MCF 10A (cell line): Measurements from ENCODE around the gene NUAK2. TPM values are rescaled to one million over a fixed set of nuclear protein-coding genes. Genes with fewer than 3 reads are reported as not detected.

ENCODE experiments used
- BruUV-seq: library from RNA; stranded (reverse); fragments of 400-500 nt; replicated peaks from 2 replicates; lab custom pipeline; 2021; lab: Mats Ljungman, UMichigan
- CTCF ChIA-PET: fragments of 300-600 bp; sonication (Branson Sonifier 250); formaldehyde crosslinking; extraction: SDS; loops from one replicate; lab custom pipeline; 2021; ENCODE audit warnings: antibody characterized with exemption, inconsistent platforms; lab: Yijun Ruan, JAX
- POLR2A ChIA-PET: fragments of 300-600, 350-650 bp; sonication (Branson Sonifier 250); formaldehyde crosslinking; extraction: SDS; loops from one replicate; lab custom pipeline; 2020; ENCODE audit warnings: antibody characterized with exemption, inconsistent platforms; lab: Yijun Ruan, JAX
- DNase-seq: peaks from one replicate; pipeline ENCODE4 v3.0.0-alpha.2; 2018; ENCODE audit not compliant: unreplicated experiment
- H3K27ac Mint-ChIP-seq: one replicate; pipeline ENCODE4 v1.8.0; 2022; ENCODE audit warnings: mild to moderate bottlenecking, low read depth, mixed read lengths; ENCODE audit not compliant: unreplicated experiment
- H3K27me3 Mint-ChIP-seq: one replicate; pipeline ENCODE4 v1.8.0; 2022; ENCODE audit warnings: mixed read lengths; ENCODE audit not compliant: insufficient read depth, unreplicated experiment
- H3K36me3 Mint-ChIP-seq: one replicate; pipeline ENCODE4 v1.8.0; 2022; ENCODE audit warnings: mild to moderate bottlenecking, moderate library complexity, mixed read lengths; ENCODE audit not compliant: insufficient read depth, unreplicated experiment
- H3K4me1 Mint-ChIP-seq: one replicate; pipeline ENCODE4 v1.8.0; 2022; ENCODE audit warnings: mixed read lengths; ENCODE audit not compliant: insufficient read depth, unreplicated experiment
- H3K4me3 Mint-ChIP-seq: one replicate; pipeline ENCODE4 v1.8.0; 2022; ENCODE audit warnings: mild to moderate bottlenecking, moderate library complexity, mixed read lengths; ENCODE audit not compliant: unreplicated experiment
- H3K9me3 Mint-ChIP-seq: one replicate; pipeline ENCODE4 v1.8.0; 2022; ENCODE audit warnings: mixed read lengths; ENCODE audit not compliant: unreplicated experiment
- CTCF ChIP-seq: fragments of 200-600 bp; IDR thresholded peaks from one replicate; pipeline ENCODE4 v1.8.0; 2022; ENCODE audit warnings: antibody characterized with exemption, mild to moderate bottlenecking; ENCODE audit not compliant: unreplicated experiment
- intact Hi-C: fragments of 100-400 bp; cut with micrococcal nuclease; formaldehyde crosslinking; loops from 2 replicates; pipeline ENCODE4 v1.14.1; 2022
- total RNA-seq: library from RNA; stranded (reverse); gene quantifications from 2 replicates; pipeline ENCODE4 v1.2.3, GENCODE V29; 2022

The NUAK2 gene
- total RNA-seq, 1 experiment from 2014 or later = 6.0 TPM

GRCh38 chr1:205259998-205260397 is 61.5 kb downstream of the NUAK2 start:
- TF ChIP-seq CTCF = no peak
- no TSS peak for BruUV-seq
- CTCF ChIA-PET = interaction anchor here (0.6 to 14.4 kb wide), 20 partner anchors 14 to 452 kb away, joined by 3 to 487 read pairs (median 14); partner anchors contain the start of genes RBBP5 and TMCC2
- H3K4me3 Mint-ChIP-seq = no peak overlapping the region
- DNase-seq = no peak
- H3K36me3 Mint-ChIP-seq = no peaks in the 10 kb centered on the region
- no peaks in the 10 kb centered on the region for H3K27me3 Mint-ChIP-seq
- H3K27ac Mint-ChIP-seq = peak overlapping the region; percentile 90
- POLR2A ChIA-PET = interaction anchor here (0.8 to 7.9 kb wide), 7 partner anchors 11 to 195 kb away, joined by 3 to 121 read pairs (median 3); partner anchors contain the start of genes RBBP5 and TMCC2
- H3K4me1 Mint-ChIP-seq = peaks cover 34% of the 10 kb centered on the region
- intact Hi-C loops = loop anchor here (10.0 kb wide), 1 partner anchor 695 kb away; no protein-coding TSS in a partner anchor
- no peaks in the 10 kb centered on the region for H3K9me3 Mint-ChIP-seq

GRCh38 chr1:205259324-205259832 is 62.2 kb downstream of the NUAK2 start:
- POLR2A ChIA-PET = interaction anchor here (0.8 to 7.9 kb wide), 8 partner anchors 12 to 195 kb away, joined by 3 to 121 read pairs (median 3); partner anchors contain the start of gene TMCC2
- Mint-ChIP-seq H3K9me3 (no peaks in the 10 kb centered on the region), H3K27me3 (no peaks in the 10 kb centered on the region), H3K27ac (peak overlapping the region; percentile 90), H3K36me3 (no peaks in the 10 kb centered on the region), H3K4me1 (peaks cover 34% of the 10 kb centered on the region), H3K4me3 (no peak overlapping the region)
- intact Hi-C loops = loop anchor here (10.0 kb wide), 1 partner anchor 695 kb away; no protein-coding TSS in a partner anchor
- no TSS peak for BruUV-seq
- DNase-seq = peak; percentile 52
- CTCF ChIA-PET = interaction anchor here (0.6 to 14.4 kb wide), 19 partner anchors 15 to 725 kb away, joined by 3 to 487 read pairs (median 18); partner anchors contain the start of genes RBBP5 and TMCC2
- TF ChIP-seq CTCF = no peak

- H3K27me3 Mint-ChIP-seq = no peaks in the 10 kb centered on the region
- ChIA-PET POLR2A (interaction anchor here (0.6 to 7.9 kb wide), 8 partner anchors 13 to 128 kb away, joined by 3 to 121 read pairs (median 3); partner anchors contain the start of gene TMCC2), CTCF (interaction anchor here (0.7 to 14.4 kb wide), 20 partner anchors 16 to 724 kb away, joined by 3 to 487 read pairs (median 14); partner anchors contain the start of genes RBBP5 and TMCC2)
- no peaks in the 10 kb centered on the region for H3K36me3 Mint-ChIP-seq
- peak; percentile 96 for DNase-seq
- H3K4me1 Mint-ChIP-seq = peaks cover 34% of the 10 kb centered on the region
- H3K27ac Mint-ChIP-seq = peak overlapping the region; percentile 90
- H3K9me3 Mint-ChIP-seq = no peaks in the 10 kb centered on the region
- H3K4me3 Mint-ChIP-seq = no peak overlapping the region
- no TSS peak for BruUV-seq
- no peak for TF ChIP-seq CTCF
- intact Hi-C loops = loop anchor here (10.0 kb wide), 1 partner anchor 694 kb away; no protein-coding TSS in a partner anchor
Observed at GRCh38 chr1:205258719-205259118, 62.8 kb downstream of the NUAK2 start.

- no peaks in the 10 kb centered on the region for H3K9me3 Mint-ChIP-seq
- intact Hi-C loops = loop anchor here (10.0 kb wide), 1 partner anchor 693 kb away; no protein-coding TSS in a partner anchor
- H3K4me3 Mint-ChIP-seq = no peak overlapping the region
- TF ChIP-seq CTCF = no peak
- no peaks in the 10 kb centered on the region for H3K36me3 Mint-ChIP-seq
- ChIA-PET CTCF (interaction anchor here (0.6 to 14.4 kb wide), 22 partner anchors 16 to 451 kb away, joined by 3 to 487 read pairs (median 12); partner anchors contain the start of genes RBBP5 and TMCC2), POLR2A (interaction anchor here (0.6 to 7.9 kb wide), 5 partner anchors 13 to 128 kb away, joined by 3 to 121 read pairs (median 3); partner anchors contain the start of gene TMCC2)
- H3K27ac Mint-ChIP-seq = peak overlapping the region; percentile 90
- BruUV-seq = no TSS peak
- DNase-seq = peak; percentile 45
- peaks cover 34% of the 10 kb centered on the region for H3K4me1 Mint-ChIP-seq
- H3K27me3 Mint-ChIP-seq = no peaks in the 10 kb centered on the region
Observed at GRCh38 chr1:205258261-205258691, 63.3 kb downstream of the NUAK2 start.
